CD14-positive monocyte (primary cell): ENCODE measurements around the gene SFT2D2. TPM values are rescaled to one million over a fixed set of nuclear protein-coding genes. Genes with fewer than 3 reads are reported as not detected.

ENCODE experiments used
- DNase-seq, 3 donors: peaks; one replicate each; pipeline ENCODE4 v3.0.0-alpha.2; 2011 to 2022
- H2AFZ ChIP-seq: 2 replicates; pipeline ENCODE4 v1.6.0; 2012; ENCODE audit warnings: mild to moderate bottlenecking, low read depth, low read length, inconsistent platforms; ENCODE audit not compliant: insufficient read depth, poor library complexity, severe bottlenecking
- H3K27ac ChIP-seq, 2 donors: 1 replicate in 1 of 2; 2 replicates in 1 of 2; pipeline ENCODE4 v1.5.1; 2012 to 2013; ENCODE audit warnings: low read length in 2 of 2, control low read depth in 1 of 2, inconsistent platforms in 1 of 2, low read depth in 1 of 2, mild to moderate bottlenecking in 1 of 2
- H3K27me3 ChIP-seq, 2 donors: one replicate each; pipeline versions ENCODE4 v1.6.0 to v1.6.1; 2011 to 2013; ENCODE audit warnings: low read length in 2 of 2; ENCODE audit not compliant: control insufficient read depth in 2 of 2, insufficient read depth in 2 of 2
- H3K36me3 ChIP-seq, 2 donors: replicated peaks in 1 of 2; 1 replicate in 1 of 2; 2 replicates in 1 of 2; pipeline versions ENCODE4 v1.5.1 to v1.6.1; 2012 to 2013; ENCODE audit warnings: low read length in 2 of 2, control low read depth in 1 of 2, inconsistent platforms in 1 of 2, mild to moderate bottlenecking in 1 of 2; ENCODE audit not compliant: insufficient read depth in 2 of 2, control insufficient read depth in 1 of 2
- H3K4me1 ChIP-seq, 2 donors: 1 replicate in 1 of 2; 2 replicates in 1 of 2; pipeline versions ENCODE4 v1.5.1 to v1.6.1; 2012 to 2013; ENCODE audit warnings: low read length in 2 of 2, control low read depth in 1 of 2, inconsistent platforms in 1 of 2, mild to moderate bottlenecking in 1 of 2, moderate library complexity in 1 of 2; ENCODE audit not compliant: insufficient read depth in 2 of 2, control insufficient read depth in 1 of 2
- H3K4me2 ChIP-seq: replicated peaks from 2 replicates; pipeline ENCODE3; 2012; ENCODE audit warnings: low read length, moderate library complexity, mild to moderate bottlenecking; ENCODE audit not compliant: poor library complexity, severe bottlenecking; ENCODE audit errors: extremely low read depth
- H3K4me3 ChIP-seq, 3 experiments: fragments of 200-600 bp in 1 of 3; sonication (generic) in 1 of 3; replicated peaks in 1 of 3; 1 replicate in 2 of 3; 2 replicates in 1 of 3; pipeline ENCODE4 v1.5.1; 2011 to 2013; ENCODE audit warnings: low read length in 3 of 3, mild to moderate bottlenecking in 3 of 3, control low read depth in 2 of 3, low read depth in 2 of 3, inconsistent platforms in 1 of 3, moderate library complexity in 1 of 3
- H3K79me2 ChIP-seq: 2 replicates; pipeline ENCODE4 v1.6.0; 2012; ENCODE audit warnings: mild to moderate bottlenecking, control low read depth, inconsistent platforms, low read length, moderate library complexity; ENCODE audit not compliant: insufficient read depth
- H3K9ac ChIP-seq: 2 replicates; pipeline ENCODE4 v1.6.0; 2017; ENCODE audit warnings: low read length, mild to moderate bottlenecking; ENCODE audit not compliant: insufficient read depth, poor library complexity, severe bottlenecking
- H3K9me3 ChIP-seq, 2 donors: replicated peaks in 1 of 2; 1 replicate in 1 of 2; 2 replicates in 1 of 2; pipeline versions ENCODE4 v1.5.1 to v1.6.1; 2012 to 2013; ENCODE audit warnings: low read length in 2 of 2, control low read depth in 1 of 2; ENCODE audit not compliant: control insufficient read depth in 1 of 2, insufficient read depth in 1 of 2
- H4K20me1 ChIP-seq: 2 replicates; pipeline ENCODE4 v1.6.0; 2012; ENCODE audit warnings: mild to moderate bottlenecking, low read length, control low read depth, moderate library complexity; ENCODE audit not compliant: insufficient read depth
- H3K27ac Mint-ChIP-seq, 7 donors: one replicate each; pipeline ENCODE4 v1.8.0; 2020; ENCODE audit warnings: mild to moderate bottlenecking in 7 of 7, mixed read lengths in 7 of 7, moderate library complexity in 6 of 7, inconsistent platforms in 2 of 7
- H3K27me3 Mint-ChIP-seq, 3 donors: one replicate each; pipeline ENCODE4 v1.8.0; 2021 to 2022; ENCODE audit warnings: low read depth in 3 of 3, mild to moderate bottlenecking in 3 of 3, mixed read lengths in 3 of 3, moderate library complexity in 3 of 3, inconsistent platforms in 1 of 3
- H3K36me3 Mint-ChIP-seq, 2 donors: one replicate each; pipeline ENCODE4 v1.8.0; 2020; ENCODE audit warnings: mixed read lengths in 2 of 2, inconsistent platforms in 1 of 2, mild to moderate bottlenecking in 1 of 2
- H3K4me1 Mint-ChIP-seq: one replicate; pipeline ENCODE4 v1.8.0; 2020; ENCODE audit warnings: mild to moderate bottlenecking, mixed read lengths
- H3K4me3 Mint-ChIP-seq, 2 donors: one replicate each; pipeline ENCODE4 v1.8.0; 2020; ENCODE audit warnings: mild to moderate bottlenecking in 2 of 2, mixed read lengths in 2 of 2, moderate library complexity in 1 of 2
- H3K9me3 Mint-ChIP-seq, 7 donors: one replicate each; pipeline ENCODE4 v1.8.0; 2020 to 2022; ENCODE audit warnings: mixed read lengths in 7 of 7, mild to moderate bottlenecking in 6 of 7, moderate library complexity in 6 of 7, inconsistent platforms in 2 of 7
- CTCF ChIP-seq: fragments of 200-600 bp; IDR thresholded peaks from one replicate; pipeline ENCODE4 v1.8.0; 2022; ENCODE audit warnings: antibody characterized with exemption, mild to moderate bottlenecking
- WGBS: methylation state at CpG from one replicate; pipeline ENCODE4 v1.1.5; 2013; ENCODE audit warnings: missing lambda C conversion rate; ENCODE audit not compliant: insufficient coverage; 5-methylcytosine and 5-hydroxymethylcytosine counted together
- intact Hi-C, 2 donors: fragments of 100-400 bp; cut with micrococcal nuclease; formaldehyde crosslinking; loops; one replicate each; pipeline versions ENCODE4 v1.15.0 to v1.15.1; 2023
- polyA plus RNA-seq, 3 donors: library from polyadenylated mRNA; depleted of rRNA in 1 of 3; unstranded in 2 of 3; stranded (reverse) in 1 of 3; fragments of 300-500 nt in 2 of 3; fragments of >200 nt in 1 of 3; fragmentation: Illumina TruSeq in 2 of 3; gene quantifications; 1 replicate in 2 of 3; 2 replicates in 1 of 3; pipeline ENCODE4 v1.2.3, GENCODE V29; 2012 to 2021

The SFT2D2 gene
- polyA plus RNA-seq, 3 donors: 23.7 to 46.6 (median 34.9) TPM

- intact Hi-C loops: no loop called here
- Mint-ChIP-seq H3K36me3 (peaks cover 66 to 72% of the 10 kb centered on the region in 2 donors), H3K27ac (peak overlapping the region in 3 of 7 donors; percentile 1 to 67 (median 2)), H3K4me3 (no peak overlapping the region), H3K27me3 (peaks cover 0 to 2% (median 0%) of the 10 kb centered on the region in 3 donors), H3K9me3 (no peaks in the 10 kb centered on the region), H3K4me1 (no peaks in the 10 kb centered on the region)
- no peak overlapping the region for H3K4me3 ChIP-seq
- H3K9me3 ChIP-seq: no peaks in the 10 kb centered on the region
- no peak for DNase-seq
- no peaks in the 10 kb centered on the region for H3K27me3 ChIP-seq
- H3K4me2 ChIP-seq: no peak overlapping the region
- no peaks in the 10 kb centered on the region for H3K4me1 ChIP-seq
- WGBS: 100% methylated on average over 1 of the region's 4 CpGs
- H3K36me3 ChIP-seq: peaks cover 74 to 91% of the 10 kb centered on the region in 2 donors
- no peak for TF ChIP-seq CTCF
- no peaks in the 10 kb centered on the region for H3K79me2 ChIP-seq
- H2AFZ ChIP-seq: no peak overlapping the region
- no peak overlapping the region for H3K27ac ChIP-seq
- no peaks in the 10 kb centered on the region for H4K20me1 ChIP-seq
- H3K9ac ChIP-seq: no peak overlapping the region
Observed at GRCh38 chr1:168195199-168196135, 30.3 kb upstream of the SFT2D2 start.

GRCh38 chr1:168199056-168199455 is 26.7 kb upstream of the SFT2D2 start:
- Histone ChIP-seq H3K36me3 (peaks cover 60 to 92% of the 10 kb centered on the region in 2 donors), H3K9me3 (no peaks in the 10 kb centered on the region), H4K20me1 (no peaks in the 10 kb centered on the region), H3K4me3 (no peak overlapping the region), H3K9ac (no peak overlapping the region), H3K4me2 (no peak overlapping the region), H3K4me1 (peaks cover 0 to 6% of the 10 kb centered on the region in 2 donors), H3K27ac (no peak overlapping the region), H3K27me3 (no peaks in the 10 kb centered on the region), H2AFZ (no peak overlapping the region), H3K79me2 (no peaks in the 10 kb centered on the region)
- intact Hi-C loops: no loop called here
- H3K27me3 Mint-ChIP-seq: no peaks in the 10 kb centered on the region
- H3K4me1 Mint-ChIP-seq: peaks cover 7% of the 10 kb centered on the region
- H3K27ac Mint-ChIP-seq: no peak overlapping the region
- peaks cover 60 to 65% of the 10 kb centered on the region in 2 donors for H3K36me3 Mint-ChIP-seq
- no peak for TF ChIP-seq CTCF
- H3K9me3 Mint-ChIP-seq: no peaks in the 10 kb centered on the region
- no peak for DNase-seq
- no CpG with 5 or more reads among the region's 3 CpGs for WGBS
- H3K4me3 Mint-ChIP-seq: no peak overlapping the region
